ENCODE data around the gene CCDC136.

The CCDC136 gene

GRCh38 chr7:128831994-128832879, 40.5 kb downstream of the CCDC136 start:
- DNase-seq (ENCODE audit: low read depth): no peak

GRCh38 chr7:128832880-128833147, 41.0 kb downstream of the CCDC136 start:
- no peak for DNase-seq (ENCODE audit: low read depth)

GRCh38 chr7:128833148-128833945, 41.6 kb downstream of the CCDC136 start:
- no peak for DNase-seq (ENCODE audit: low read depth)

- no peak for DNase-seq (ENCODE audit: low read depth)
Measured at GRCh38 chr7:128833946-128834325, 42.2 kb downstream of the CCDC136 start.

- no peak for DNase-seq (ENCODE audit: low read depth)
Measured at GRCh38 chr7:128835231-128835751, 43.5 kb downstream of the CCDC136 start.

- DNase-seq (ENCODE audit: low read depth): no peak
Measured at GRCh38 chr7:128835790-128836641, 44.2 kb downstream of the CCDC136 start.

GRCh38 chr7:128836729-128837348, 45.1 kb downstream of the CCDC136 start:
- DNase-seq (ENCODE audit: low read depth): no peak

- no peak for DNase-seq (ENCODE audit: low read depth)
Measured at GRCh38 chr7:128837521-128837921, 45.8 kb downstream of the CCDC136 start.

- no peak for DNase-seq (ENCODE audit: low read depth)
Measured at GRCh38 chr7:128838109-128838779, 46.5 kb downstream of the CCDC136 start.

GRCh38 chr7:128838981-128839731, 47.4 kb downstream of the CCDC136 start:
- DNase-seq (ENCODE audit: low read depth): no peak

GRCh38 chr7:128839751-128840177, 48.0 kb downstream of the CCDC136 start:
- no peak for DNase-seq (ENCODE audit: low read depth)

GRCh38 chr7:128840326-128841170, 48.8 kb downstream of the CCDC136 start:
- no peak for DNase-seq (ENCODE audit: low read depth)

- DNase-seq (ENCODE audit: low read depth): no peak
Measured at GRCh38 chr7:128841171-128841690, 49.5 kb downstream of the CCDC136 start.

GRCh38 chr7:128841921-128842673, 50.3 kb downstream of the CCDC136 start:
- DNase-seq (ENCODE audit: low read depth): no peak

GRCh38 chr7:128842674-128843641, 51.2 kb downstream of the CCDC136 start:
- DNase-seq (ENCODE audit: low read depth): no peak

- DNase-seq (ENCODE audit: low read depth): no peak
Measured at GRCh38 chr7:128843938-128844621, 52.3 kb downstream of the CCDC136 start.
